HT-29 (cell line): ENCODE data around the gene CDK2. TPM values are rescaled to one million over a fixed set of nuclear protein-coding genes. Genes with fewer than 3 reads are reported as not detected.

Experiments used
- DNase-seq: peaks from one replicate; pipeline ENCODE4 v3.0.0-alpha.2; 2015; ENCODE audit warnings: low spot score
- total RNA-seq: library from RNA; depleted of rRNA; stranded (reverse); fragments of >200 nt; shearing (Covaris generic); gene quantifications from 2 replicates; pipeline ENCODE4 v1.2.3, GENCODE V29; 2014

The CDK2 gene
- total RNA-seq, 1 experiment from 2014 or later, result 49.4 TPM

- no peak for DNase-seq
These were observed 28.6 kb upstream of the CDK2 start for GRCh38 chr12:55937981-55938380.

GRCh38 chr12:55938826-55939501, 27.7 kb upstream of the CDK2 start:
- no peak for DNase-seq

GRCh38 chr12:55940065-55940732, 26.4 kb upstream of the CDK2 start:
- peak; percentile 91 for DNase-seq

- DNase-seq, result no peak
These were observed 24.6 kb upstream of the CDK2 start for GRCh38 chr12:55942055-55942454.

GRCh38 chr12:55942577-55943136, 24.0 kb upstream of the CDK2 start:
- DNase-seq, result no peak

GRCh38 chr12:55946553-55946952, 20.1 kb upstream of the CDK2 start:
- DNase-seq, result no peak

- no peak for DNase-seq
These were observed 11.3 kb upstream of the CDK2 start for GRCh38 chr12:55955344-55955743.

- peak; percentile 87 for DNase-seq
These were observed 10.7 kb upstream of the CDK2 start for GRCh38 chr12:55955800-55956508.

GRCh38 chr12:55957106-55957859, 9.3 kb upstream of the CDK2 start:
- DNase-seq, result peak; percentile 50

- no peak for DNase-seq
These were observed 2.9 kb upstream of the CDK2 start for GRCh38 chr12:55963760-55964159.

- no peak for DNase-seq
These were observed 1.4 kb upstream of the CDK2 start for GRCh38 chr12:55965240-55965639.

GRCh38 chr12:55965941-55966407, 656 bp upstream of the CDK2 start, which contains the start of gene PMEL:
PMEL (minus strand) TSS chr12:55966042; CDS start chr12:55966011, 31 bp downstream.
- no peak for DNase-seq

GRCh38 chr12:55969356-55969755, 2.7 kb downstream of the CDK2 start:
- no peak for DNase-seq

- DNase-seq, result no peak
These were observed 4.1 kb downstream of the CDK2 start for GRCh38 chr12:55970775-55971174.

- DNase-seq, result peak; percentile 30
These were observed 5.4 kb downstream of the CDK2 start for GRCh38 chr12:55972042-55972441.

- no peak for DNase-seq
These were observed 5.8 kb downstream of the CDK2 start for GRCh38 chr12:55972456-55972855.

GRCh38 chr12:55972911-55973598, 6.4 kb downstream of the CDK2 start:
- DNase-seq, result no peak

- DNase-seq, result peak; percentile 99
These were observed 7.1 kb downstream of the CDK2 start, which contains the start of gene RAB5B for GRCh38 chr12:55973599-55974307. RAB5B (plus strand) TSS chr12:55974078; CDS start chr12:55986961, 12,883 bp downstream.

GRCh38 chr12:55974308-55974730, 7.7 kb downstream of the CDK2 start:
- DNase-seq, result peak; percentile 51

GRCh38 chr12:55978393-55978792, 11.8 kb downstream of the CDK2 start:
- no peak for DNase-seq
